Erythroblast (primary cell): ENCODE measurements around the gene POLR3E.

Source experiments
- GATA1 ChIP-seq: IDR thresholded peaks from 2 replicates; pipeline ENCODE4 v1.6.1; 2011; ENCODE audit warnings: low read depth, mild to moderate bottlenecking, control low read depth, low read length, moderate library complexity
- POLR2A ChIP-seq: IDR thresholded peaks from 2 replicates; pipeline ENCODE4 v1.6.1; 2011; ENCODE audit warnings: mild to moderate bottlenecking, low read length

GRCh38 chr16:22340945-22341344, 43.7 kb downstream of the POLR3E start:
- no peak for TF ChIP-seq POLR2A
- no peak for TF ChIP-seq GATA1
